ENCODE data around the gene SYT11.

SYT11 gene

GRCh38 chr1:155859881-155860871, 809 bp downstream of the SYT11 start:
- DNase-seq (ENCODE audit: insufficient read length, low spot score) = peak; percentile 66

GRCh38 chr1:155860970-155861510, 1.7 kb downstream of the SYT11 start:
- FAIRE-seq = no peak
- no peak for DNase-seq (ENCODE audit: insufficient read length, low spot score)

More at GRCh38 chr1:155859881-155860871, 809 bp downstream of the SYT11 start:
- FAIRE-seq = no peak

DNA sequence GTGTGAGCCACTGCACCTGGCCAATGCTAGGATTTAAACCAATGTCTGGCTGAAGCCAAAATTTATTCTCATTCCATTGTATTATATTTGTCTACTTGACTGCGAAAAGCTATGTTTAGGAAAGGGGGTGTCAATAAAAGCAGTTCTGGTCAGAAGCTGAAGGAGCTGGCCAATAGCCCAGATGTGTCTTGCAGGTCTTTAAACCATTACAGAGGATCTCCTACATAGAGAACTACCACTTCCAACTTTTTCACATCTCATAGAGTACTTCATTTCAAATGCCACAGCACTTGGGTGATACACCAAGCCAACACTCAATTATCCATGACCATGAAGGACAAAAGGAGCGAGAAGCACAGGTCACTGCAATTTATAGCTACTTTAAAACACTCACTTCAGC, 2.5 kb downstream of the SYT11 start:
- DNase-seq (ENCODE audit: insufficient read length, low spot score) (no peak), FAIRE-seq (no peak)

DNA sequence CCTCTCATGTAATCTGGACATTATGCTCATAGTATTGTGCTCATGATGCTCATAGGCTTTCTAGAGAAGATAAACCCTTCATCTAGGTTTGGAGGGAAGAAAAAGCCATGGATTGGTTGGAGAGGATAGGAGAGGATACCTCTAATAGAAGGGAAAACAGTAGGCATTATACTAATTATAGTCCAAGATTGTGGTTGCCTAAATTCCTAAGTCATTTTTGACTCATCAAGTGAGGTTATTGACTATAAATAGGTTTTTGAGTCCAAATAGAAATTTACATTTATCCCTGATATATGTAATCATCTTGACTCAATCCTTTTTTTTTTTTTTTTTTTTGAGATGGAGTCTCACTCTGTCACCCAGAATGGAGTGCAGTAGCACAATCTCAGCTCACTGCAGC, 5.0 kb downstream of the SYT11 start:
- no peak for FAIRE-seq
- no peak for DNase-seq (ENCODE audit: insufficient read length, low spot score)

- no peak for FAIRE-seq
- DNase-seq (ENCODE audit: insufficient read length, low spot score) = no peak
Measured at GRCh38 chr1:155867766-155868165, 8.4 kb downstream of the SYT11 start.

DNA sequence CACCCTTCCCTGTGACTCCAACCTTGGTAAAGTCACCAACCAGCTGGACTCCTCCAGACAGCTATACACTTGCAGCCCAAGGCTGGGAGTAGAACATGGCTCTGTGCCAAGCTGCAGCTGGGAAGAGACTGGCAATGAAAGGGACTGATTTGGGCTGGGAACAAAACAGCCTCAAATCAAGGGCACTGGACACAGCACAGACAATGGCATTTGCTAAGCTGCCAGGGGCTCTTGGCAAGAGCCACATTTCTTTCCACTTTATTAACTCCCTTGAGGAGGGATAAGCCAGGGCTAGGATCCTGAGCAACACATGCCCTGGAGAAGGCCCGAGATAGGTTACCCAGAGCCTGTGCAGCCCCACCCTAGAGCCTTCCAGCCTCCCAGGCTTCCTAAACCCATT, 12.0 kb downstream of the SYT11 start:
- DNase-seq (ENCODE audit: insufficient read length, low spot score) = no peak

DNA sequence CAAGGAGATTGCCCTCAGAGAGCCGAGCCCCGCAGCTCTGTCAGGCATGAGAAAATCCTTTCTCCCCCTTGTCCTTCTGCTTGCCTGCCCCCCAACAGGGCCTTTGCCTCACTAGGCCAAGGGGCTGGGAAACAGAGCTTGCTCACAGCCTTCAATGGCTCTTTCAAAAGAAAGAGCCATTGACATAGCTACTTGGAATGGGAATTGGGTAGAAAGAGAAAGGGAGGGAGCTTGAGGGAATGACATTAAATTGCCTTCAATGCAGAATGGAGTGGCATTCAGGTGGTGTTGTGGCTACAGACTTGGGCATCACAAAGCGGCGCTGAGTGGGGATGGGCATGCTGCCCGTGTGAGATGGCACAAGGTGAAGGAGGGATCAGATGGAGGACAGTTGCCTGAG, 13.2 kb downstream of the SYT11 start:
- no peak for FAIRE-seq

More for the DNA sequence above, 12.0 kb downstream of the SYT11 start:
- no peak for FAIRE-seq

DNA sequence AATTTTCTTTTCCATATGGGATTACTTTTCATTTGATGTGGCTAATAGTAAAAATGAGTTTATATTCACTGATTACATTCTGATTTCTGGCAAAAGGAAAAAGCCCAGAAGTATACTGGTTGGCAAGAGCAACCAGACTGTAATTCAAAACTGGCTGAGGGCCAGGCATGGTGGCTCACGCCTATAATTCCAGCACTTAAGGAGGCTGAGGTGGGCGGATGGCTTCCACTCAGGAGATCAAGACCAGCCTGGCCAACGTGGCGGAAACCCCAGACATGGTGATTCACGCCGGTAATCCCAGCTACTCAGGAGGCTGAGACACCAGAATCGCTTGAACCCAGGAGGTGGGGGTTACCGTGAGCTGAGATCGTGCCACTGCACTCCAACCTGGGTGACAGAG, 14.5 kb downstream of the SYT11 start:
- DNase-seq (ENCODE audit: insufficient read length, low spot score) = no peak
- FAIRE-seq = no peak

More for the DNA sequence above, 13.2 kb downstream of the SYT11 start:
- no peak for DNase-seq (ENCODE audit: insufficient read length, low spot score)

DNA sequence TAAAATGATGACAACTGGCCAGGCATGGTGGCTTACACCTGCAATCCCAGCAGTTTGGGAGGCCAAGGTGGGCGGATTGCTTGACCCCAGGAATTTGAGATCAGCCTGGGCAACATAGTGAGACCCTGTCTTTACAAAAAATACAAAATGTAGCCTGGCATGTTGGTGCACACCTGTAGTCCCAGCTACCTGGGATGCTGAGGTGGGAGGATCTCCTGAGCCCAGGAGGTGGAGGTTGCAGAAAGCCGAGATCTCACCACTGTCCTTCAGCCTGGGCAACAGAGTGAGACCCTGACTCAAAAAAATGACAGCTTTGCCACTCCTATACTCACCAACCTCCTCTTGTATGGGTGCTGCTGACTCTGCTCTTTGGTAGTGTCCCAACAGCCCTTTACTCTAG, 18.6 kb downstream of the SYT11 start:
- DNase-seq (ENCODE audit: insufficient read length, low spot score) (no peak), FAIRE-seq (no peak)

GRCh38 chr1:155880251-155880650, 20.9 kb downstream of the SYT11 start:
- no peak for DNase-seq (ENCODE audit: insufficient read length, low spot score)
- no peak for FAIRE-seq

- no peak for FAIRE-seq
- no peak for DNase-seq (ENCODE audit: insufficient read length, low spot score)
Measured at GRCh38 chr1:155880950-155881349, 21.6 kb downstream of the SYT11 start.

GRCh38 chr1:155882235-155882634, 22.9 kb downstream of the SYT11 start:
- FAIRE-seq = no peak
- no peak for DNase-seq (ENCODE audit: insufficient read length, low spot score)

GRCh38 chr1:155882766-155883165, 23.4 kb downstream of the SYT11 start:
- DNase-seq (ENCODE audit: insufficient read length, low spot score) (no peak), FAIRE-seq (no peak)

DNA sequence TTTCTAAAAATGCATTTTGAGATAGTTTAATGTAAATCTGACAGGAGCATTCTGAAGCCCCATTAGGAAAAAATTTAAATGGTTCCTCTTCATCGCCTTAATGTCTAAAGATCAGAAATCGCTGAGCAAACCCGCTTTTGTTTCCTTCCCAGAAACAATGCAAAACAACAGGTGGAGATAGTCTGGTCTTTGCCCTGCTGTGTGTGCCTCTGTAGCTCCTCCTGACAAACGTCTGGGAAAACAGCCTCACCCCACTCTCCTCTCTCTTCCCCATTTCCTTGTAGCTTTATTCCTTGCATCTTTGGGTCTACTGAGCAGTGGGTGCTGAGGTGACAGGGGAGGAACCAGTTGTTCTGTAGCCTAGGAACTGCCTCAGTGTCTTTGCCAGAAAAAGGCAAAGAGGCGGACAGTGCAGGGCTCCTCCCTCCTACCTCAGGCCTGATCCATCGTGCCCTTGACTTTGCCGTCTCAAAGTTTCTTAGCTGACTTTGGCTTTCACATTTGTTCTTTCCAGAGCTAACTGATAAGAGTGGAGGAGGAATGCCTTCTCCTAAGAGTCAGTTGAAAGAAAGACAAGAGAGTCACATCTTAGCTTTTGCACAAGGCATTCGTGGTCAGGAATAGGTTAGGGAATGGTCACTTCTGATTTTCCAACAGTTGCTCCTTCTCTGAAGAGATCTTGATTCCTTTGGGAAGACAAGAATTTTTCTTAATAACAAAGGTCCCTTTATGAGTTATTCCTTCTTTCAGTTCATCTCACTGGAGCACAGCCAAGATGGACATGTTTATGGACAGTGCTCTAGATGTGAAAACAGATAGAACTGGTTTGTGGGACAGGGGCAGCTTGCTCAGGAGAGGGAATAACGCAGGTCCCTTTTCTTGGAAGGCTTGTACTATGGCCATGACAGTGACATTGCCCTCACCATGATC, 24.9 kb downstream of the SYT11 start:
- DNase-seq (ENCODE audit: insufficient read length, low spot score) = no peak
- FAIRE-seq = no peak

DNA sequence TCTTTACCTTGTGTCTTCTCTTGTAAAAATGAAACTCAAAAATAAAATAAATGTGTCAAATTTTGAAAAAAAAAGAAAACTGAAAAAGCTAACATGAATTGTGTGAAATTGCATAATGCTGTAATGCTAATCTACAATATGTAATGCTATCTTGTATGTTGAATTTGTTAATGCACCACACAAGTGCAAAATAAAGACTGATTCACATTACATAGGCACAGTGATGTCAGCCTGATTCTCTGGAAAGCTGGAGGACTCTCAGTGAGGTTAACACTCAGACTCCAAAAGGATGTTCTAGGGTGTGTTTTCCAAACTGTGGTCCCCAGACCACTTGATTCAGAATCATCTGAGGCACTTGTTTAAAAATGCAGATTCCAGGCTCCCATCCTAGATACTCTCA, 25.6 kb downstream of the SYT11 start:
- no peak for DNase-seq (ENCODE audit: insufficient read length, low spot score)
- no peak for FAIRE-seq

DNA sequence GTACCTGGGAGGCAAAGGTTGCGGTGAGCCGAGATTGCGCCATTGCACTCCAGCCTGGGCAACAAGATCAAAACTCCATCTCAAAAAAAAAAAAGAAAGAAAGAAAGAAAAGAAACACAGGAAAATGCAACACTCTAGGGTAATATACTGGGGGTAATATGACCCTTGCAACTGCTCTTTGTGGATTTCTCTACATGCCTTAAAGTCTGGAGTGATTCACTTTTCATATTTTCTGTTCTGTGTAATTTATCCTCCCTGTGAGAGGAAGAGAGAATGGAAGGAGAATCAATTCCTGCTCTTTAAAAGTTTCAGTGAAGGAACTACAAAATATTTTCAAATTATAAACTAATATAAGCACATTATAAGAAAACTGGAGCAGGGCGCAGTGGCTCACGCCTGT, 29.1 kb downstream of the SYT11 start:
- FAIRE-seq = no peak
- DNase-seq (ENCODE audit: insufficient read length, low spot score) = no peak

DNA sequence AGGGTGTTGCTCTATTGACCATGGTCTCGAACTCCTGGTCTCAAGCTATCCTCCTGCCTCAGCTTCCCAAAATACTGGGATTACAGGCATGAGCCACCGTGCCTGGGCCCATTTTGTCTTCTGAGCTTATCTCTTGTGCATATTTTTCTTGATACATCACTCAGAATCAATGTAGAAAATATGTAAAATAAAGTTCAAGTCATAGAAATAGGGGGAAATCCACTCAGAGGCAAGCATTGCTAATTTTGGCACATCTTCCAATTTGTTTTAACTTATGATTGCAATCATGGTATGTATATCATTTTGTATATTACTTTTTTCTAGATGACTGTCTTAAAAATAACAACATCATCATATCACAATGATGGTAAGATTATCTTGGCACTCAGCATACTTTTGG, 30.2 kb downstream of the SYT11 start:
- FAIRE-seq (no peak), DNase-seq (ENCODE audit: insufficient read length, low spot score) (no peak)

GRCh38 chr1:155890251-155890650, 30.9 kb downstream of the SYT11 start:
- DNase-seq (ENCODE audit: insufficient read length, low spot score) = no peak
- FAIRE-seq = no peak

DNA sequence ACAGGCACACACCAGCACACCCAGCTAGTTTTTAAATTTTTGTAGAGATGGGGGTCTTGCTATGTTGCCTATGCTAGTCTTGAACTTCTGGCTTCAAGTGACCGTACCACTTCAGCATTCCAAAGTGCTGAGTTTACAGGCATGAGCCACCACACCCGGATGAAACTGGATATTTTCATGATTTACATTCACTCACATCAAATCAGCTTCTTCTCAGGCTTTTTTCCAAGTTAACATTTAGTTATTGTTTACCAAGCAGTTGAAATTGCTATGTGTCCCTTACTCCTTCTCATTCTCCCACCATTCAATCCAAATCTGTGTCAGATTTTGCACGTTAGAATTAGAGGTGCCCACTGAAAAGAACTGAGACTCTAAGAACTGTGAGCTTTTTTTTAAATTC, 33.4 kb downstream of the SYT11 start:
- FAIRE-seq = no peak
- DNase-seq (ENCODE audit: insufficient read length, low spot score) = peak; percentile 26

GRCh38 chr1:155893389-155894142, 34.2 kb downstream of the SYT11 start:
- FAIRE-seq = no peak
- DNase-seq (ENCODE audit: insufficient read length, low spot score) = peak; percentile 74

Measured in HTR-8/SVneo (cell line).